ENCODE measurements around the gene CSPG4. TPM values are rescaled to one million over a fixed set of nuclear protein-coding genes. Genes with fewer than 3 reads are reported as not detected.

CSPG4 gene
- total and polyA plus RNA-seq, 10 of the 15 experiments (the other 5 are each of a cell fraction or from before 2014, with no cell fraction given), result 0.02 to 2.2 (median 0.76) TPM

DNA sequence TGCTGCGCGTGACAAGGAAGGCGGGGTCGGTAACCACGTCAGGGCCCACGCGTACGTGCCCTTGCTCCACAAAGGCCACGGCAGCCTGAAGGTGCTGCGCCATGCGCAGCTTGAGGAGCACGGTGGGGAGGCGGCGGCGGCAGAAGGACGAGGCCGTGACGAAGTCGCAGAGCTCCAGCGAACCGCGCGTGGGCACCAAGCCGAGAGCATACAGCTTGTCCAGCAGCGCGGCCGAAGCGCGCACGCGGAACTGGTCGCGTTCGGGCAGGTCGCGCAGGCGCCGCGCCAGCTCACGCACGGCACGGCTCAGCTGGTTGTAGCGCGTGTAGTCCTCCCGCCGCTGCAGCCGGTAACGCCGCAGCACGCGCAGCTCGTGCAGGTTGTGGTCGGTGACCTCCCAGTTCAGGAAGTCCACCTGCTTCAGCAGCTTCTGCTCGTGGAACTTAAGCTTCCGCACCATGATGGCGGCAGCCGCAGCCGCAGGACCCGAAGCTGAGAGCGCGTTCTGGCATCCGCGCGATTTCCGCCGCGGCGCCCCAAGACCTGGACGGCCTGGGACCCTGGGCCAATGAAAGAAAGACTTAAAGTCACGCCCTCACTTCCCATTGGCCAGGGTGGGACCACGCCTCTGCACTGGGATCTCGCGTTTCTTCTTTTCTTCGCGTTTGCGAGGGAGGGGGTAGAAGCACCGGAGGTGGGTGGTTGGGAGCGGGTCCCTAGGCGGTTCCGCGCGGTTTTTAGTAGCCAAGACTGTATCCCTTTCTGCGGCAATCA lies 72.8 kb downstream of the CSPG4 start, which contains the start of gene IMP3 (continued):
- TF ChIP-seq ZBTB33 (IDR thresholded peaks at IDR 0.05) (0 out of 2 replicates have a peak, but pooled peaks have one; percentile 49), HDAC6 (IDR thresholded peaks at IDR 0.05; ENCODE audit: unreplicated experiment) (peak; percentile 52), MEF2B (IDR thresholded peaks at IDR 0.05; ENCODE audit: partially characterized antibody, poor library complexity, severe bottlenecking) (no peak), DPF2 (IDR thresholded peaks at IDR 0.05) (peak; percentile 75; the same call in 1 of the 2 replicates), NKRF (conservative IDR thresholded peaks at IDR 0.05) (peak; percentile 89), ESRRA (IDR thresholded peaks at IDR 0.05; ENCODE audit: low read length) (no peak), GATAD2B (conservative IDR thresholded peaks at IDR 0.05; ENCODE audit: low read depth) (peak; percentile 90), CREM (IDR thresholded peaks at IDR 0.05; ENCODE audit: low read depth) (peak; percentile 19; the same call in 1 of the 2 replicates), LARP7 (IDR thresholded peaks at IDR 0.05) (peak; percentile 97), CHD2 (IDR thresholded peaks at IDR 0.05; ENCODE audit: borderline replicate concordance, low read depth, low read length) (peak; percentile 99), RB1 (IDR thresholded peaks at IDR 0.05; ENCODE audit: borderline replicate concordance) (peak; percentile 49; the same call in 1 of the 2 replicates), EP300 (IDR thresholded peaks at IDR 0.05; ENCODE audit: borderline replicate concordance in 1 of 2, control insufficient read depth in 1 of 2, low read depth in 2 of 2, low read length in 2 of 2) (peak in 1 of 2 experiments; percentile 19; a peak in 1 of 4 replicates), POU2F2 (IDR thresholded peaks at IDR 0.05; ENCODE audit: borderline replicate concordance, low read depth, low read length) (peak; percentile 89), NFXL1 (IDR thresholded peaks at IDR 0.05; ENCODE audit: borderline replicate concordance) (no peak; the same call in 1 of the 2 replicates), TCF3 (IDR thresholded peaks at IDR 0.05; ENCODE audit: borderline replicate concordance, insufficient read depth, low read depth, low read length) (peak; percentile 33; the same call in 1 of the 2 replicates), EED (IDR thresholded peaks at IDR 0.05; ENCODE audit: low read depth) (no peak), ZNF207 (IDR thresholded peaks at IDR 0.05; ENCODE audit: borderline replicate concordance) (peak; percentile 76; the same call in 1 of the 2 replicates), CHD1 (IDR thresholded peaks at IDR 0.05; ENCODE audit: low read depth, low read length) (no peak), ZNF24 (IDR thresholded peaks at IDR 0.05) (no peak), CREB1 (IDR thresholded peaks at IDR 0.05; ENCODE audit: low read depth) (peak; percentile 76), KDM1A (IDR thresholded peaks at IDR 0.05; ENCODE audit: borderline replicate concordance) (no peak), SUPT20H (IDR thresholded peaks at IDR 0.05; ENCODE audit: borderline replicate concordance, control insufficient read depth, low read depth, low read length) (no peak), NFYB (IDR thresholded peaks at IDR 0.05; ENCODE audit: insufficient read depth, low read depth, low read length) (peak; percentile 97), HDGF (IDR thresholded peaks at IDR 0.05) (peak; percentile 81; the same call in 1 of the 2 replicates), SIX5 (IDR thresholded peaks at IDR 0.05; ENCODE audit: low read depth, low read length, severe bottlenecking) (no peak)
